ENCODE results near the gene CAPS. TPM values are rescaled to one million over a fixed set of nuclear protein-coding genes. Genes with fewer than 3 reads are reported as not detected.

CAPS gene
- total RNA-seq, 1 donor from 2014 or later: 8.2 TPM

DNA sequence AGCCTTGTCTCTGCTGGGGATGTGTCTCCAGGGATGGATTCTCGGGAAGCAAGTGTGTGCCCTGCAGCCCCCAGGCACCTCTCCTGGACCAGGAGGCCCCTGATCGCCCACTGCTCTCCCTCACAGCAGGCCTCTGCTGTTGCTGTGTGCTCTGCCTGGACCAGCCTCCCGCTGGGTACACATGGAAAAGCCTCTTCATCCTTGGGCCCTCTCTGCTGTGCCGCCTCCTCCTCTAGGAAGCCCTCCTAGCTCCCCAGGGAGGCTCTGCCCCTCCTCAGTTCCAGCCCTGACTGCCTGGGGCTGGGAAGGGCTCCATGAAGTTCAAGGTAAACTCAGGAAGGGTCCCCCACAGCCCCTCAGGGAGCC lies 22.5 kb upstream of the CAPS start:
- FAIRE-seq (no peak), DNase-seq (ENCODE audit: low read depth) (no peak)
- Histone ChIP-seq H3K4me3 (ENCODE audit: low read depth, low read length) (no peak overlapping the region), H3K36me3 (ENCODE audit: control insufficient read depth, insufficient read depth, low read length) (peaks cover 2% of the 10 kb centered on the region), H3K27me3 (ENCODE audit: control insufficient read depth, insufficient read depth, low read length) (peaks cover 3% of the 10 kb centered on the region)
- TF ChIP-seq CTCF (IDR thresholded peaks at IDR 0.05; ENCODE audit: insufficient read depth, low read length, severe bottlenecking): no peak

DNA sequence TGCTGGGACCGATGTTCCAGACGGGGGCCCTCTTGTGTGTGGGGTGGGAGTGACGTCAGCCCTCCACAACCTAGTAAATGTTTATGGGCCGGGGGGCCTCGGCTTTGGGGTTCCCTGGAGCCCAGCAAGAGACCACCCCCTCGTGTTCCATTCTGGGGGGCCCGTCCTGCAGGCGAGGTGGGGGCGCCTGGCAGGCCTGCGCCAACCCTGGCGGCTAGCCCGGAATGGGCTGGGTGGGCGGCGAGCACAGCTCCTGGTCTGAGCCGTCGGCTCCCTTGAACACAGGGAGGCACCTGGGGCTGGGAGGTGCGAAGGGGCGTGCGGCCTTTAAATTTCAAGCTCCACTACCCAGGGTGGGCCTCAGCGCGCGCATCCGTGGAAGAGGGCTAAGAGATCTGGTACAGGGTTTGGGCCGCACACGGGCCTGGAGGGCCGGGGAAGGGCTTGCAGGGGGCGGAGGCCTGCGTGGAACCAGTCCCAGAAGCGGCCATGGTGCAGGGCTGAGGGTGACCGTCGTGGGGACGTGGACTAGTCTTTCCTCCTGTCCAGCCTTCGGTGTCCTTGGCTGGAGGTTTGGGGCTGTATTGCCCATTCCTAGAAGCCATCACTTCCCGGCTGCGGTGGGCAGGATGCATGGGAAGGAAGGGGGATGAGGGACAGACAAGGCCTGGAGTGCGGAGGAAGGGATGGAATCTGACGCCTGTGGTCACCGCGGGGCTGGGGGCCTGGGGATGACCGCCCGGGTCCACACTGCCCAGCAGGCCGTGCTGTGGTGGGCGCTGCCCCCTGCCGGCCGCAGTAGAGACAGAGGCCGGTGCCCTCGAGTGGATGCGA lies 21.9 kb upstream of the CAPS start:
- no peak overlapping the region for H3K4me3 ChIP-seq (ENCODE audit: low read depth, low read length)

DNA sequence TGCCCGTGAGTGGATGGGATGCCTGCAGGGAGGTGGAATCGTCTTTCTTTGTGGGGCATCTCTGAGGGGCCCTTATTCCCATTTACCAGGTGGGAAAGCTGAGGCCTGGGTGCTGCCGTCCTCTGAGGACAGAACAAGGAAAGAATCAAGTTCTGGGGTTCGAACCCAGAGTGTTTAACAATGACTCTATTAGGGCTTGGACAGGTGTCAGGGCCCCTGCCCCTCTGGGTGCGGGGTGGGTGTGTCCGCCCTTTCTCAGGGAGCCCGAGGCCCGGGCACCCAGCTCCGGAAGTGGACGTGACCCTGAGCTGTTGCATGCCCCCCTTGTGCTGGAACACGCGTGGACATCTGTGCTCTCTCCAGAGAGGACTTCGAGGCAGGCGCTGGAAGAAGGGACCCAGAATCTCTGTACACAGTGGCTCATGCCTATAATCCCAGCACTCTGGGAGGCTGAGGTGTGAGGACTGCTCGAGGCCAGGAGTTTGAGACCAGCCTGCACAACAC lies 21.2 kb upstream of the CAPS start:
- no peak for TF ChIP-seq CTCF (IDR thresholded peaks at IDR 0.05; ENCODE audit: insufficient read depth, low read length, severe bottlenecking)
- FAIRE-seq (no peak), DNase-seq (ENCODE audit: low read depth) (no peak)
- peaks cover 2% of the 10 kb centered on the region for H3K36me3 ChIP-seq (ENCODE audit: control insufficient read depth, insufficient read depth, low read length)
- H3K4me3 ChIP-seq (ENCODE audit: low read depth, low read length): no peak overlapping the region
- H3K27me3 ChIP-seq (ENCODE audit: control insufficient read depth, insufficient read depth, low read length): peaks cover 3% of the 10 kb centered on the region

More for the DNA sequence above, 21.9 kb upstream of the CAPS start:
- Histone ChIP-seq H3K36me3 (ENCODE audit: control insufficient read depth, insufficient read depth, low read length) (peaks cover 2% of the 10 kb centered on the region), H3K27me3 (ENCODE audit: control insufficient read depth, insufficient read depth, low read length) (peaks cover 3% of the 10 kb centered on the region)
- TF ChIP-seq CTCF (IDR thresholded peaks at IDR 0.05; ENCODE audit: insufficient read depth, low read length, severe bottlenecking): peak; percentile 84
- FAIRE-seq: no peak
- DNase-seq (ENCODE audit: low read depth): no peak

GRCh38 chr19:5893296-5893903 lies 20.7 kb upstream of the CAPS start:
- TF ChIP-seq CTCF (IDR thresholded peaks at IDR 0.05; ENCODE audit: insufficient read depth, low read length, severe bottlenecking): no peak
- no peak for DNase-seq (ENCODE audit: low read depth)
- Histone ChIP-seq H3K4me3 (ENCODE audit: low read depth, low read length) (no peak overlapping the region), H3K27me3 (ENCODE audit: control insufficient read depth, insufficient read depth, low read length) (peaks cover 3% of the 10 kb centered on the region), H3K36me3 (ENCODE audit: control insufficient read depth, insufficient read depth, low read length) (peaks cover 4% of the 10 kb centered on the region)
- no peak for FAIRE-seq

- no peak for FAIRE-seq
Measured at GRCh38 chr19:5893907-5894703, 19.9 kb upstream of the CAPS start.

More at GRCh38 chr19:5893907-5894703, 19.9 kb upstream of the CAPS start:
- no peak for DNase-seq (ENCODE audit: low read depth)
- peaks cover 4% of the 10 kb centered on the region for H3K36me3 ChIP-seq (ENCODE audit: control insufficient read depth, insufficient read depth, low read length)
- no peak overlapping the region for H3K4me3 ChIP-seq (ENCODE audit: low read depth, low read length)
- peaks cover 3% of the 10 kb centered on the region for H3K27me3 ChIP-seq (ENCODE audit: control insufficient read depth, insufficient read depth, low read length)
- no peak for TF ChIP-seq CTCF (IDR thresholded peaks at IDR 0.05; ENCODE audit: insufficient read depth, low read length, severe bottlenecking)
